NCI-H1048 (cell line): ENCODE data around the gene C13orf46.

ENCODE experiments used
- DNase-seq: peaks from one replicate; lab custom pipeline; 2025; lab: John Stamatoyannopoulos, UW

Gene C13orf46

DNA sequence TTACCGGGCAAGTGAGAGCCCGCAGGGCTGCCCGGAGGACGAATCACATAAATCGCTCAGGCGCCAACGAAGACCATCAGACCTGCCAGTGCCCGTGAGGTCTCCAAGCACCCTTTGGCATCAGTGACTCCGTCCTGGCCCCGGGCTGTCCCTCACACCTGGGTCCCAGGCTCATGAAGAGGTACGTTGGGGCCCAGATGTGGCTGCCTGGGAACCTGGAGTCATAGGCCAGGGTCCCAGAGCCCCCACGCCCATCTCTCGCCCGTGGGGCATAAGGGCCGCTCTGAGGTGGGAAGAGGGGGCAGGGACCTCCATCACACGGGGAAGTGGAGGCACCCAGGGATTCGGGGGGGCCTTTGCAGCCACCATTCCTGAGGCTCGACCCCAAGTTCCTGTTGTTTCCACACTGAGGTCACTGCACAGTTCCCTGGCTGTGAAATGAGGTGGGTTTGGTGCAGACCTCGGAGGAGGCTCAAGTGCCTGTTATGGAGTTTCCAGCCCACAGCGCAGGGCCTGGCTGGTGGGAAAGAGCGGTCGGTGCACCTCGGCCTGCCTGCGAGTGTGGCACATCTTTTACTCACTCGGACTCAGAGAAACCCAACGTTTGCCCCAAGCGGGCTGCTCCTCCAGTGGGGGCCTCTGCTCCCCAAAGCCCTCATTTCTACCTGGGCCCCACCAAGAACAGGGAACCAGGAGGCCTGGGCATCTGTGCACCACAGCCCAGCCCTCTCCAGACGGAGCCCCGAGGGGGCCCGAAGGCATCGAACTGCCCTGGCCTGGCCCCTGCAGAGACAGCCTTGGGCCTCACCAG is 35.9 kb upstream of the C13orf46 start:
- DNase-seq = no peak

GRCh38 chr13:114008964-114009589 is 35.2 kb upstream of the C13orf46 start:
- no peak for DNase-seq

DNA sequence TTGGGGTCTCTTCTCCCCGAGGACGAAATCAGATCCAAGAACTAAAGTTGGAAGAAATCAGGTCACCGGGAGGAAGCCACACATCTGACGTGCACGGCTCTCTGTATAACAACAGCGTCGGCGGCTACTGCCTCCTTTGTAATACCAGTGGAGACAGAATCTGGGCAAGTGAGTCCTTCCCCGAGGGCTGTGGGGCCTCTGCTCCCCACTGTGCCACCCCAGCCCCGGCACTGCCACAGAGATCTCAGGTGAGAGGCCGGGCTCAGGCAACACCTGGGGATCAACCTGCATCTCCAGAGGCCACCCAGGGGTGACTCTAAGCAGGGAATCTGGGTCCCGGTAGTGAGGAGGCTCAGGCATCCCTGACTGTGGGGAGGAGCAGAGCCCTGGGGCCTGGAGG is 33.7 kb upstream of the C13orf46 start:
- no peak for DNase-seq

GRCh38 chr13:114005206-114005724 is 31.4 kb upstream of the C13orf46 start:
- DNase-seq = no peak

DNA sequence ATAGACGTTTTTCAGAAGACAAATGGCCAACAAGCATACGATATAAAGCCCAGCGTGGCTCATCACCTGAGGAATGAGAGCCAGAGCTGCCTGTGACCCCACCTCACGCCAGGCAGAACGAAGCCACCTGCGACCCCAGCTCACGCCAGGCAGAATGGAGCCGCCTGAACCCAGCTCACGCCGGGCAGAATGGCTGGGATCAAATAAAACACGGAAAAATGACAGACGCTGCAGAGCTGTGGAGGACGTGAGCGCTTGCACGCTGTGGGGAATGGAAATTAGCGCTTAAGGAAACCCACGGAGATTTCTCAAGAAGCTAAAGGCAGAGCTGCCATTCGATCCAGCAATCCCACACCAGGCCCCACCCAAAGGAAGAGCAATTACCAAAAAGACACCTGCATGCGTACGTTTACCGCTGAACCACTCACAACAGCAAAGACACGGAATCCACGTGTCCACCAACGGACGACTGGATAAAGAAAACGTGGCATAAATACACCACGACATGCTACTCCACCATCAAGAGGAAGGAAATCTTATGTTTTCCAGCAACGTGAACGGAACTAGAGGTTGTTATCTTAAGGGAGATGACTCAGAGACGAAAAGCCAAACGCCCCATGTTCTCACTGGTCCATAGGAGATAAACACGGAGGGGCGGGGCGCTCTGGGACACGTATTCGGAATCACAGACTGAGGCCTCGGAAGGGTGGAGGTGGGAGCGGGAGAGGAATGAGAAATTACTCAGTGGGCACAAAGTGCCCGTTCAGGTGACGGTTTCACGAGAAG is 30.7 kb upstream of the C13orf46 start:
- DNase-seq = no peak

- no peak for DNase-seq
Observed at GRCh38 chr13:114002771-114003321, 29.0 kb upstream of the C13orf46 start.

DNA sequence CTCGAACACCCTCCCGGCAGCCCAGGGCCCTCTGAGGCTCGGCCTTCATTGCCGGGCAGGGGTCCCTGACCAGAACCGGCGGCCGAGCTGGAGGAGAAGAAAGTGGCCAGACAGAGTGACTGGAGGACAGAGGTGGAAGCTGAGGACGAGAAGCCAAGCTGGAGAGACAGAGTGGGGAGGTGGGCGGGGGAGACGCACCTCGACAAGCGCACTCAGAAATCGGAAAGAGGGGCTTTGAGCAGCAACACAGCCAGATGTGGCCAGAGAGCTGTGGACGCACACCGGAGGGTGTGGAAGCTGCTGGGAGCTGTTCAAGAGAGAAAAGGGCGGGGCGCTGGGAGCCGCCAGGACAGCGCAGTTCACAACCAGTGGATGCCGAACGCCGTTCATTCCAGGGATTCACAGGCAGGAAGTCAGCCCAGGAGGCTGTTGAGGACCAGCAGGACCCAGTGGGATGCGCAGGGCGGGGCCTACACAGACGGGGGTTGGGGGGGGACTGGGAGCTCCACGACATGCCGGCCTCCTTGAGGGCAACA is 28.2 kb upstream of the C13orf46 start:
- no peak for DNase-seq

GRCh38 chr13:114001331-114002008 is 27.6 kb upstream of the C13orf46 start:
- DNase-seq = no peak

DNA sequence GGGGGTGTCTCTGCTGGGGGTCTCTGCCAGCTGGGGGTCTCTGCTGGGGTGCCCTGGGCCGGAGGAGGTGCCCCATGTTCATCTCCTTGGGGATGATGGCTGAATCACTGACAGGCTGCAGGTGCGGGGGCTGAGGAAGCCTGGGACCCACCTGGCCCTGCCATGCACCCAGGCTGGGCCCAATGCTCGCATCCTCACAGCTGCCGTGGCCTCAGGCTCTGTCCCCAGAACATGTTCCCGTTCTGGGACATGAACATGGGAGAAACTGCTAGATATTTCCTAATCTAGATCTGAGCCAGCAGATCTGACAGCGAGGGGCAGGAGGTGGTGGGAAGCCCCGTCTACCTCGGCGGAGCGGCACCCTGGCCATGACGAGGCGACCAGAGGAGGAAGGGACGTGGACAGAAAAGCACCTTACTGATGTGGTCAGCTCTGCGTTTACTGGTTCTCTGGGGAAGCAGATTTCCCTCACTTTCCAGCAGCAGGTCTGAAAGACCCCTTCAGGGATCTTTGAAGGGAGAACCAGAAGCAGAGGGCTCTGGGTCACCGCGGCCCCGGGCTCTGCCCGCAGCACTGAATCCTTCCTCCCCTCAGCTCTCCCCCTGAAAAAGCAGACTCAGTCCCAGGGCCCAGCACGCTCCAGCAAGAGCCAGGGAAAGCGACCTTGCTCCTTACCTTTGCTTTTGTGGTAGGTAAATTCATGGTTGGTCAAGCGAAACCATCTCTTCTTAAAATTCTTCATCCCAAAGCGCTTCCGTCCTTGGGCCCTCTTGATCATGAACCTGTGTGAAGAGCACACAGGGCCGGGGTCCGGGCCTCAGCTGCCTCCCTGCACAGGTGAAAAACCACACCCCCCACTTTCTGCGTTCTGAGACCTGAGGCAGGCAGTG is 26.5 kb upstream of the C13orf46 start:
- DNase-seq = no peak

DNA sequence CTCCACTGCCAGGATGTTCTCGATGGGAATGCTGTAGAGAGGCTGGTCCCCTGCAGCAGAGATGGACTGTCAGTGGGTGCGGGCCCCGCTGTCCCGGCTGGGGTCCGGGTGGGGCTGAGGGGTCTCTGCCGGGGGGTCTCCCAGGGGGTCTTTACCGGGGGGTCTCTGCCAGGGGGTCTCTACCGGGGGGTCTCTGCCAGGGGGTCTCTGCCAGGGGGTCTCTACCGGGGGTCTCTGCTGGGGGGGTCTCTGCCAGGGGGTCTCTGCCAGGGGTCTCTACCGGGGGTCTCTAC is 25.7 kb upstream of the C13orf46 start:
- no peak for DNase-seq

DNA sequence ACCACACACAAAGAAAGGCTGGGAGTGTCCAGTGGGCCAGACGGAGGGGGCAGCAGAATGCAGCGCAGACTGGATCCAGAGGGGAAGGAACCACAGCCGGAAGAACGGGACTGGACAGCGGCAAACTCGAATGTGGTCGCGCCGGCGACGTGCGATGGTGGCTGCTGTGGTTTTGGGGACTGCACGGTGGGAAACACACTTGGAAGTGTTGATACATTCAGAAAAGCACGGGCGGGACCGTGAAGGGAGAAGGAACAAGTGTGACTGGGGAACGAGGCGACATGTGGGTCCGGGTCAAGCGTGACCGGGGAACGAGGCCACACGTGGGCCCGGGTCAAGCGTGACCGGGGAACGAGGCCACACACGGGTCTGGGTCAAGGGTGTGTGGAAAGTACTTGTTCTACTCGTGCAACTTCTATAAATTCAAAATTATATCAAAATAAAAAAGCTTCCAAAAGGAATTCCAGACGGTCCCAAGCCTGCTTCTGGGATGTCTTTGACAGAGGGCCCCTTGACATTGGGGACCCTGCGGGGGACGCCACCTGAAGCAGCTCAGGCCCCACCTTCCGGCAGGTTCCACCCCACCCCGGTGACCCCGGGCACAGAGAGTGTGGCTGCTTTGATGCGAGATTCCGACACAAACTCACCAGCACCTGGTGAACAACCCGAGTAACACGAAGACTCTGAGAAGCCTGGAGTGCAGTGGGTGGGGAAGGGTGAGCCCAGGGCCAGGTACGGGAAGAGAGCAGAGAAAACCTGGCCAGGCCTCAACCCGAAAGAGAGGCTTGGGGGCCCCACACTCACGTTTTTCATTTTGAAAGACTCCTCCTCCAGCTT is 25.1 kb upstream of the C13orf46 start:
- DNase-seq = no peak

GRCh38 chr13:113997845-113998751 is 24.2 kb upstream of the C13orf46 start:
- no peak for DNase-seq

DNA sequence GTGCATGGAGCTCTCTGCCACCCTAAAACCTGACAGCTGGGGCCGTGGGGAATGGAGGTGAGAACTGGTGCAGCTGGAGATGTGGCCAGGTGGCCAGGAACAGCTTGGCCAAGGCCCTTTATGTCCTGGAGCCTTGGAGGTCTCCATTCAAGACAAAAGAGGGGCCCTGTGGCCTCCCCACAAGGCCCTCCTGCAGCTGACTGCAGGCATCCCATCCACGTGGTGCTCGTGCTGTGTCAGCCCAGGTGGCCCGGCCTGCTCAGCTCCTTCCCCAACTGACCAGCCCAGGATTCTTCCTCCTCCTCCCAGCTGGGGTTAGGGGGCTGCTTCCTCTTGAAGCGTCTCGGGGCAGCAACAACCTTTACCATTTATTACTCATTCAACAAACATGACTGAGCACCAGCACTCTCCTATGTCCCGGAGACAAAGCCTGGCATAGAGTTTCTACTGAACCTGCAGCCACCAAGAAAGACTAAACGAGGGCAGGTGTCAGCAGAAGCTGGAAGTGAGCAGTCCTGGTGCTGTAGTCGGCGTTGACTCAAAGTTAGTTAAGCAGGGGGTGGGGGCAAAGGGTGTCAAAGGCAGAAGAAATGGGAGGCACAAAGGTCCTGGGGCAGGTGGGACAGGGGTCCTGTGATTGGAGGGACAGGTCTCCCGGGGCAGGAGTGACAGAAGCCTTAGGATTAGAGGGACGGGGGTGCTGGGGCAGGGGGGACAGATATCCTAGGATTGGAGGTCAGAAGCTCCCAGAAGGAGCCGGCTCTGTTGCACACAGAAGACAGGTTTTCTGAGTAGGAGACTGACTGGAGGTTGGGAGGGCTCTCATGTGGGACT is 23.3 kb upstream of the C13orf46 start:
- no peak for DNase-seq

DNA sequence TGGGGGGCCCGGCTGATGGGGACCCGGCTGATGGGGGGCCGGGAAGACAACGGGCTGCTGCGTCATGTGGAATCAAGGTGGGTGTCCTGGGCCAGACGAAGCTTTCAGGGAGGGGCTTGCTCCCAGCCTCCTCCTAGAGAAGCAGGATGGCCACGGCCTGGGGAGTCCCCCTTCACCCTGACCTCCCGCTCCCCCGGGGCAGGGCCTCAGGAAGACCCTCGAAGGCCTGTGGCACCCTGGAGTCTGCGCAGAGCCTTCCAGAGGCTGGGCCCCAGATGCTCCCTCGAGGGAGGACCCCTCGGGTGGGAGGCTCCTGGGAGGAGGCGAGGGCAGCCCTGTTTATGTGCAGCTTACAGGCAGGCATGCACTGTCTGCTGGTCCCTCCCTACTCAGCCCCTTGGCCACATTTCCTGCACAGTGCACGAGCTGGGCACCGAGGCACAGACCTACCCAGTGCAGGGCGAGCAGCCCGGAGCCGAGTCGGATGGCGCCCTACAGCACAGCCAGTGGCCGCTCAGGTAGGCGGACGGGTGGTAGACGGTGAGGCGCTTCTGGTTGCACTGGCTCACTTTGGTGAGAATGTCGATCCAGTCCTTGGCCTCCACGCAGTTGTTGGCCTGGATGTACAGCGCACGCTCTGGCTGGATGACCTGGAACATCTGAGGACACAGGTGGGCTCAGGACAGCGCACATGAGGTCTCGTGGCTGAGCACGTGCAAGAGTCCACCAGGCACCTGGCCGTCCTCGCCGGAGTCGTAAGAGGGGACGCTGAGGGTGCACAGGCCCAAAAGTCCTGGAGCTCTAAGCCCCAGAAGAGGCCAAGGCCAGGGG is 22.4 kb upstream of the C13orf46 start:
- DNase-seq = no peak

DNA sequence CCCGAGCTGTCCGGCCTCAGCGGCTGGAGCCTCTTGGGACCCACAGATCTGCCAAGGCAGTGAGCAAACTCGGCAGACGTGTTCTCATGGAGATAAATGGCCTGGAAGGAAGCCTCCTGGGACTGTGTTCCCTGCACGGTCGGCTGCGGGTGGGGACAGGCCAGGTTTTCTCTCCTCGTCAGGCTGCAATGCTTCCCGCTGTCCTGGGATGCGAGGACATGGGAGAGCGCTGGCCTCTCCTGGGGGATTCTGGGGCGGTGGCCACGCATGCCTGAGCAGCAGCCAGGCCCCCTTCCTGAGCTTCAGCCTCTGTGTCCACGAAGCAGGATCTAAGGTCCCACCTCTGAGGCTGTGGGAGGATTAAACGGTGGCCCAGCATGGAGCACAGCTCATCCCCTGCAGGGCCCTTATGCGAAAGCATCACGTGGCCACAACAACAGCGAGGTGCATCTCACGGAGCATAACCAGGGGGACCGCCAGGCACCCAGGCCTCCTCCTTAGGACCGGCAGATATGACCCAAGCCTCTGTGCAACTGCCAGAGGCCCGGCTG is 21.2 kb upstream of the C13orf46 start:
- DNase-seq = no peak

GRCh38 chr13:113992276-113993005 is 18.6 kb upstream of the C13orf46 start:
- DNase-seq = no peak
